H54 (cell line): ENCODE measurements around the gene KERA.

Source experiments
- DNase-seq: peaks from one replicate; pipeline ENCODE4 v3.0.0; 2011; ENCODE audit warnings: low spot score, mixed read lengths; ENCODE audit not compliant: insufficient read length
- FAIRE-seq: peaks from 3 replicates; lab custom pipeline; 2011; peaks lifted over from hg19 to GRCh38; lab: Jason Lieb, UNC
- POLR2A ChIP-seq: IDR thresholded peaks from 2 replicates; pipeline ENCODE4 v1.6.1; 2011; ENCODE audit warnings: low read depth, mild to moderate bottlenecking, low read length

KERA gene

DNA sequence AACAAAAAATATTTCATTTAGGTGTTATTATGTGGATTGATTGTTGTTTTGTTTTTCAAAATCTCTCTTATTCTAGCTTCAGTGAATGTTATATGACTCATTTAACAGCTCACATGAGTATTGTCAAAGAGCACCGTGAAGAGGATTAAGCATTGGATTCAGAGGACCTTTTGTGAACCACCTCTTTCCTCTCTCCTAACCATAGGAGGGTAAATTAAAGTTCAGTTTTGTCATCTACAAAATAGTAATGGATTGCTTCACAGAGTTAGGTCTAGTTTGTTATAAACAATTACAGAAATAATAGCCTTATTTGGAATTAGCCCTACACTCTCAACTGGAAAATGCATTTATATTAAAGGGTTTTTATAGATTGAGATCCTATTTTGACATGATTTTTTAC is 962 bp upstream of the KERA start:
- DNase-seq (no peak), FAIRE-seq (peak; percentile 6)
- TF ChIP-seq POLR2A = no peak

DNA sequence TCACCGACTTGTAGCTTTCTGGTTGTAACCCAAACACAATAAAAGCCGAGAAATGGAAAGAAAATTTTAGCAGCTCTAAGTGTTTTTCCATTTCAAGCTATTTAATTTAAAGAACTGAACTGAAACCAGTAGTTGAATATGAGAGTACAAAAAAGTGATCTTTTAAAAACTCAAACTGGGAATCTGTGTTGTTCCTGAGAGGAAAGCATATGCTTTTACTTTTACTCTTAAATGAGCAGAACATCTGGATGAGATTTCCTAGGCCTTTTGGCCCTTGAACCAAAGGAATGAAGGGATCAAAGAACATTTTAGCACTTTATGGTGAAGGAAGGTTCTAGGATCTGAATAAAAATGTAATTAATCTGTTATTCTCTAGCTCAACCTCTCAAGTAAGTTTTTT is 1.3 kb downstream of the KERA start:
- FAIRE-seq = no peak
- TF ChIP-seq POLR2A = no peak
- no peak for DNase-seq

DNA sequence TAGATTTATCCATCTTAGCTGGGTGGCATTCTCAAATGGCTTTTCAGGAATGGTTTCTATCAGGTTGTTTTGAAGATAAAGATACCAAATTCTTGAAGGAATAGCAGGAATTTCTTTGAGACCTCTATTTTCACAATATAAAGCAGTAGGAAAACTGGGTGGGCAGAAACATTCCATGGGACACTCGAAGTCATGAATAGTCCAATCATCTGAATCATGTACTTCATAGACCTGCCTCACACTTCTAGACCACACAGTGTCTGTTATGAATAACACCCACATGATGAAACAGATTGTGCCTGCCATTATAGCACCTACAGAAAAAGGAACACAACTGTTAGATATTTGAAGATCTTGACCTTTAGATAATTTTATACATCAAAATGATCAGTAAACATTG is 1.8 kb downstream of the KERA start:
- DNase-seq = no peak
- TF ChIP-seq POLR2A = no peak
- no peak for FAIRE-seq

DNA sequence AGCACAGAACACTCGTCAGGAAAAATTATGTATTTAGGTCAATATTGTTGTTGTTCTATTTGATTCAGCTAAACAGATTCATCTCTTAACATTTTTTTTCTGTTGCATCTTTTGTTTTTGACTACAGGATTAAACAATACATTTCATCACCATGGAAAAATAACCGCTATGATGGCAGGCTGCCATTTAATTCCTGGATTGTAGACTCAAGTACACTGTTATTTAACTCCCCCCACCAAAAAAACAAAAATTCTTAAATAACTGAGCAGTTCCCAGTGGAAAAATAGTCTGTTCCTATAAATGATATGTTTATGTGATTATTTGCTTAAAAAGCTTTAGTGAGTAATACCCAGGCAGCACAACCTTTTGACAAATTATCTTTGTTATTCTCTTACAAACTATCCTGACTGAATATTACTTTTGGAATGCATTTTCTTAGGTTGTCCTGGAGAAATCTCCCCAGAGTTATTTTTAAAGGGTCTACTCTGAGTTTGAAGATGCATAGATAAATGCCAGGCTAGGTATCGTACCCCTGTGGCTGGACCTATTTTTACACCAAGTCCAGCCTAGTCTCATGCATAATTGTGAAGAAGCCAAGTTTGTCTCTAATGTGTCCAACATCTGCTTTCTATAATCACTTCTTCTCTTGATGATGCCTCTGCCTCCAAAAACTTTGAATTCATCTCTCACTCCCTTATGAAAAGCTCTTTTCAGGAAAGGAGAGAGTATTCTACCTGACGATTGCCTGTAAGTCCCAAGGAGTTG is 3.7 kb downstream of the KERA start:
- no peak for TF ChIP-seq POLR2A
- no peak for DNase-seq
- FAIRE-seq = no peak

DNA sequence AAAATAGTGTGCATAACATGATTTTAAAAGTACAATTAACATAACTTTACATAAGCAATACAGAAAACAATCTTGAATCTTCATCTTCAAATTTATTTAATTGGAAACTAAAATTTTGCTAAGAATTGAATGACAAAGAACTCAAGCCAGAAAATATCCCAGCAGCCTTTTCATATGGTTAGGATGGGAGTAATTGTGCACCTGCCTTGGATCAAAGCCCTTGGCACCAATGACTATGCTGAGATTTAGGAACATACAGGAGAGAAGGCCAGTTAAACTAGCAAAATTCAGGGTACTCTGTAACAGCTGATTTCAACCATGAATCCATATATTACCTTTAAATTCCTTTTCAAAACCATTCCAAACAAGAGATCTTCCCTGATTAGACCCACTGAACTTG is 5.8 kb downstream of the KERA start:
- FAIRE-seq = no peak
- no peak for TF ChIP-seq POLR2A
- DNase-seq = no peak

DNA sequence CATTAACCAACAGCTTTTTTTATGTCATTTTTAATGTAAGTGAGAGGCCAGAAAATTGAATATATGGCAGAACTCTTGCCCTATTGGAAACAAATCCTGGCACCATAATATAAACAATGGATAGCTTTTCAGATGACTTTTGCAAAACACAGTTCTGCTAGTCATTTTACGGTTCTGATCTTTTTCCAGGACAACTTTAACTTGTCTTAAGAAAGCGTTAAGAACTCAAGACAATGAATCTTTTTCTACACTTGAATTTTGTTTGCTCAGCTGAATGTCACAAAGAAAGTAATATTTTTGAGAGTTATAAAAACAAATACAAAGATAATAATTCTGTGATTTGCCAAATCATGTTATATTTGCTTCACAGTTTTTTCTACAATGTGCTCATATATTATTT is 13.2 kb downstream of the KERA start:
- no peak for FAIRE-seq
- TF ChIP-seq POLR2A = no peak
- no peak for DNase-seq

DNA sequence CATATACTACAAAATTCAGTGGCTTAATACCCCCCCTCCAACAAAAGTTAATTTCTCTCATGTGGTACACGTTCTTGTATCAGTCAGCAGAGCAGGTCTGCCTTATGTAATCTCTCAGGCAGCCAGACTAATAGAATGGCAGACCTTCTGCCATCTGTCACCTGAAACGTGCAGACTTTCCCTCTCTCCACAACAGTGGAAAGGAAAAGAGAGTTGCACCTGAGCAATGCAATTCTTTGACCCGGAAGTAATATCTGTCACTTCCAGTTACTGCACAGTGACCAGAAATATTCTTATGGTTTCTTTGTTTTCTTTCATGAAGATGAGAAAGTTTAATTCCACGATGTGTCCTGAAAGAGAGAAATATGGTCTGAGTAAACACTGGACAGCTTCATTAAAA is 14.4 kb downstream of the KERA start:
- TF ChIP-seq POLR2A = no peak
- DNase-seq (no peak), FAIRE-seq (no peak)

DNA sequence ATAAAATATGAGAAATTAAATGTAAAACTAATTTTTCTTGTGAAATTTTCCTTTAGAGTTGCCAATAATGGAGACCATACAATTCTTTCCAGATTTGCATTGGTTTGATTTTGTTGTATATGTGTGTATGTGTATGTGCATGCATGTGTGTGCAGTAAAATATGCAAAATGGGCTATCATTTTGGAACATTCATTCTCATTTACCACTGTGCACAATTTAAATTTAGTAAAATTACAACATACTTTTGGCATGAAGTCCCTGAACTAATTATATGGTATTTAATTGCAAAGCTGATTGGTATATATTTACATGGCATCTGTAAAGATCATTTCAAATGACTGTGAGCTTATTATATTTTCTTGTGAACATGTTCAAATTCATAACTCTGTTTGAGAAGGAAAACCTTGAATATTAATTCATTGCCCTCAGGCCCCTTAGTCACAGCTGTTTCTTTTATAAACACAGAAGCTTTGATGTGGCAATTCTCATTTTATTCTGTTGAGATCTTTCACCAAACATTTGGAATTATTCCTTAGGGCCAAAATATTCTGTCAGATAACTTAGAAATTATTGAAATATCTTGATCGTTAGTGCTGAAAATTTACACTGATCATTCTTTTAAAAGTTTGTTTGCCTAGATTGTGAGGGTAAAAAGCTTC is 17.6 kb downstream of the KERA start:
- DNase-seq (no peak), FAIRE-seq (no peak)
- TF ChIP-seq POLR2A = no peak

DNA sequence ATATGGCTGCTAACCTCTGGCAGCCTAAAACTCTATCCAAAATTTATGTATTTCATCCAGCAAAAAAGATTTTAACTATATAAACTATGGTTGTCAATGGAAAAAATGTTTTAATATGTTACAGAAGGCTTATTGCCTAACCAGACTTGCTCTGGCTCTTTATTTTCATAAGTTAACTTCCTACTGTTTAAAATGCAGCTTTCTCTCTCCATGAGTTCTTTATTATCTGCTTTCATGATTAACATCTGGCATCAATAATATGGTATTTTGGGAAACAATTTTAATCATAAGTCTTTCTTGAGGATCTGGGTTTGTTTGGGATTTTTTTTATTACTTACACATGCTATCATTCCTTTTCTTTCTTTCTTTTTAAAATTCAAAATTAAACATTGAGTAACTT is 20.5 kb downstream of the KERA start:
- no peak for TF ChIP-seq POLR2A
- no peak for DNase-seq
- FAIRE-seq = no peak

DNA sequence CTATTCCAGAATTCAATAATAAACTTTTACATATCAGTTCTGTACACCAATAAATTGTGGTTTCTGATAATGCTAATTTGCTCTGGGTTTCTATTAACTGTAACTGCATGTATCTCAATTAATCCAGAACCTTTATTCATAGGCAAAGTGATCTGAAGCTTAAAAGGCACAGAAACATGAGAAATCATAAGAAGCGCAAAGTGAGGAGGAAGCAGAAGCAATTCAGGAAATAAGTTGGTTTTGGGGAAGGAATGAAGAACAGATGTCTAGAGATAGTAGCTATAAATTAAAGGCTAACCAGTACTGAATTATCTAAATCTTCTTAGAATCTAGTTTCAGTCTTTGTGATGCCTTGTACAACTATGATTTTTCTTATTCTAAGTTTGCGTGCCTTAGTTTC is 24.6 kb downstream of the KERA start:
- FAIRE-seq (no peak), DNase-seq (no peak)
- no peak for TF ChIP-seq POLR2A

DNA sequence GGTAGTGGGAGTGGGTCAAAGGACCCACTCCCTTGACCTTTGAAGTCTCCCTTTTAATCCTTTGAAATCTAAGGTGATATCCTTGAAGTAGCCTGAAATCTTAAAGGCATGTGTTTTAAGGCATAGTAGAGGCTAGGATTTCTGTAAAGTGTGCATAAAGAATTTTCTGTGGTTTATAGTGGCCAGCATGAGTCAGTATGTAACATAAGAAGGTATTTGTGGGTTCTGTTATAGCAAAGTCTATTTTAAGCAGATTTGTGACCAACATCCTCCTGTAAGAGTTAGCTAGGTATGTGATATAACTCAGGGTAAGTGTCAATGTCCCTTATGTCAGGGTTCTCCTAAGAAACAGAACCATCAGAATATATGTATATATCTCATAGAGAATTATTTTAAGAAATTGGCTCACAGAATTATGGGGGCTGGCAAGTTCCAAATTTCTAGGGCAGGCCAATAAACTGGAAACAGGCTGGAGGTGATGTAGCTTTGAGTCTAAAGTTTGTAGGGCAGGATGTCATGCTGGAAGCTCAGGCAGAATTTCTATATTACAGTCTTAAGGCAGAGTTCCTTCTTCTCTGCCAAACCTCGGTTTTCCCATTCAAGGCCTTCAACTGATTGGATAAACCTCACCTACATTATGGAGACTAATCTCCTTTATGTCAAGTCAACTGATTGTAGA is 34.4 kb downstream of the KERA start:
- FAIRE-seq = peak; percentile 90
- TF ChIP-seq POLR2A = no peak
- DNase-seq = peak; percentile 4

DNA sequence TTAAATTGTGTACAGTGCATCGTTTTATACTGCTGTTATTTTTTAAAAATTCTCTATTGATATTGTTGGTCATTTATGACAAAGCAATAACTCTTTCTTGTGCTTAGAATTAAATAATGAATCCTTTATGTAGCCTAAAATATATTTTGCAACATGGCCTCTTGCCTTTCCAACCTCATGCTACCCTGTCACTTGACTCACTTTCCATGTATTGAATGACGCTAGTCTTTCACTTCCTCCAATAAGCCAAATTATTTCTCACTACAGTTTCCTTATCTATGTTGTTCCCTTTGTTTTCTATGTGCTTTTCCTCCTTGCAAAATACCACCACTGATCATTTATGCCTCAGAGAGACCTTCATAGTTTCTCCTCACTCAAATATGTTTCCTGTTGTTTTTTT is 36.7 kb downstream of the KERA start:
- no peak for TF ChIP-seq POLR2A
- DNase-seq (no peak), FAIRE-seq (peak; percentile 6)

DNA sequence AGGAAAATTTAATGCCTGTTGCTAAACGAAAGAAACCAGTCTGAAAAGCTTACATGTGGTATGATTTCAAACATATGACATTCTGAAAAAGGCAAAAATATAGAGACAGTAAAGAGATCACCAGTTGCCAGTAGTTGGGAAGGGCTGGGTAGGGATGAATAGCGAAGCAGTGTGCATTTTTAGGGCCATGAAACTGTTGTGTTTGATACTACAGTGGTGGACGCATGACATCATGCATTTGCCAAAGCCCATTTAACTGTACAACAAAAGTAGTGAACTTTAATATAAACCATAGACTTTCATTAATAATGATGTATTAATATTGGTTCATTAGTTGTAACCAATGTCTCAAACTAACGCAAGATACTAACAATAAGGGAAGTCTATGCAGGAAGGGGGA is 38.4 kb downstream of the KERA start:
- no peak for TF ChIP-seq POLR2A
- DNase-seq (no peak), FAIRE-seq (no peak)

DNA sequence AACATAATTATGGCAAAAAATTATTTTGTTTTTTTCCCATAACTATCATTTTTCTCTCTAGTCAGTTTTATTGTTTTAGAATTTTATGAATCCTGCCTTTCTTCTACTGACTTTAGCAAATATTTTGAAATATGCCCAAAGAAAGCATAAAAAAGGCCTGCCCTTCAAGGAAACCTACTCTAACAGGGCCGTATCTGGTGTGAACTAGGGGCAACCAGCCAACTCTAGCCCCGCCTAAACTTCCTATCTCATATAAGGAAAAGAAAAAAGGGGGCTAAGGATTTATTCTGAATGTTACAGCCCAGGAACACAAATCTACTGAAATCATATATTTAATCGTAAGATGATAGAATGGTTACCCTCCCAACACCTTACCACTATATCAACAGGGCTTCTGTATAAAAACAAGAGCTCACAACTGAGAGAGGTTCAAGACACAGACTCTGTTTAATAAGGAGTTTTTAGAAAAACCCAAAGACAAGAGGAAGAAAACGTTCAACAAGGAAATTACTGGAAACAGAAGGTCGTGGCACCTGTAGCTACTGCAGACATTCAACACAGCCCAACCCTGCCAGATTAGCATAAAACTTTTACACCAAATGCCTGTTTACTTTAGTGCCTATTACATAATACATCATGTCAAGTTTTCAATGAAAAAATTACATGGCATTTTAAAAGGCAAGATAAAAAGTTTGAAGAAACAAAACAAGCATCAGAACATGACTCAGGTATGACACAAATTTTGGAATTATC is 40.1 kb downstream of the KERA start:
- DNase-seq = no peak
- TF ChIP-seq POLR2A = no peak
- no peak for FAIRE-seq
